ENCODE measurements around the gene FCER1G.

GRCh38 chr1:161172776-161173376 lies 42.2 kb upstream of the FCER1G start:
- TF ChIP-seq CTCF (IDR thresholded peaks at IDR 0.05), result no peak
- no peak for TF ChIP-seq POLR2A (IDR thresholded peaks at IDR 0.05)

Data from esophagus squamous epithelium (tissue), 4 donors.